GM12801 (cell line): ENCODE results near the gene CYP27B1.

ENCODE experiments used
- TF ChIP-seq, protein P1 (sequence below): IDR thresholded peaks from one replicate; pipeline ENCODE4 v1.5.1; 2011; ENCODE audit warnings: control low read depth; ENCODE audit not compliant: insufficient read length; ENCODE audit errors: extremely low read depth

Gene CYP27B1

GRCh38 chr12:57802607-57803006, 35.7 kb upstream of the CYP27B1 start:
- TF ChIP-seq, protein P1, sequence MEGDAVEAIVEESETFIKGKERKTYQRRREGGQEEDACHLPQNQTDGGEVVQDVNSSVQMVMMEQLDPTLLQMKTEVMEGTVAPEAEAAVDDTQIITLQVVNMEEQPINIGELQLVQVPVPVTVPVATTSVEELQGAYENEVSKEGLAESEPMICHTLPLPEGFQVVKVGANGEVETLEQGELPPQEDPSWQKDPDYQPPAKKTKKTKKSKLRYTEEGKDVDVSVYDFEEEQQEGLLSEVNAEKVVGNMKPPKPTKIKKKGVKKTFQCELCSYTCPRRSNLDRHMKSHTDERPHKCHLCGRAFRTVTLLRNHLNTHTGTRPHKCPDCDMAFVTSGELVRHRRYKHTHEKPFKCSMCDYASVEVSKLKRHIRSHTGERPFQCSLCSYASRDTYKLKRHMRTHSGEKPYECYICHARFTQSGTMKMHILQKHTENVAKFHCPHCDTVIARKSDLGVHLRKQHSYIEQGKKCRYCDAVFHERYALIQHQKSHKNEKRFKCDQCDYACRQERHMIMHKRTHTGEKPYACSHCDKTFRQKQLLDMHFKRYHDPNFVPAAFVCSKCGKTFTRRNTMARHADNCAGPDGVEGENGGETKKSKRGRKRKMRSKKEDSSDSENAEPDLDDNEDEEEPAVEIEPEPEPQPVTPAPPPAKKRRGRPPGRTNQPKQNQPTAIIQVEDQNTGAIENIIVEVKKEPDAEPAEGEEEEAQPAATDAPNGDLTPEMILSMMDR: no peak

DNA sequence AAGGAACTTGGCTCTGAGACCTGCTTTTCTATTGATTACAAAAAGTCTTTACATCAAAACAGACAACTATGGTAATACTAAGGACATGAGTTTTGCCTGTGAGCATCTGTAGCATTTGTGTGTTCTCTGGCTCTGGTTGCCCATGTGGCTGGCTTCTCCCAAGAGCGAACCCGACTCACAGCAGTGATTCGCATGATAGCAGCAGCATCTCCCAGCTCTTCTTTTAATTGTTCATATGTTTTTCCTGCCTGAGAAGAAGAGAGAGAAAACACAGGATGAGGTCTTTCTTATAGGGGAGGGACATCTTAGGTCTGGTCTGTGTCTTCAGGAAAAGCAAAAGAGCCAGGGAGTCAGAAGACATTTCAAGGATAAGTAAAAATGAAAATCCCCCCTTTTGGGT, 34.1 kb upstream of the CYP27B1 start:
- TF ChIP-seq, protein P1: no peak

GRCh38 chr12:57797933-57798332, 31.1 kb upstream of the CYP27B1 start:
- TF ChIP-seq, protein P1: no peak

DNA sequence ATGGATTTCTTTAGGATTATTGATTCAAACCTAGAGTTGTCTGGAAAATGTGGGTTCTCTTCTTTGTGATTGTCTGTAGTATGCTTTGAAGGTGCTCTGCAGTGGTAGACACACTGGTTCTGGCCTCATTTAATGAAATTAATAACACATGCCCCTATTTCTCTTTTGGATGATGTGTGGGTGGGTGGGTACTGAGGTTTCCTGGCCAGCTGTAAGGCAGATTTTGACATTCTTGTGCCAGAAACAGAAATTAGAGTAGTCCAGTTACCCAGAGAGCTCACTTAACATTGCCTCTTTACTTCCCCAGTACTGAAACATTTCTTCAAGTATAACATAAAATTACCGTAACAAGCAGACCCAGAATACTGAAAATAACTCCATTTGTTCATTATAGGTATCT, 30.1 kb upstream of the CYP27B1 start:
- TF ChIP-seq, protein P1: no peak

DNA sequence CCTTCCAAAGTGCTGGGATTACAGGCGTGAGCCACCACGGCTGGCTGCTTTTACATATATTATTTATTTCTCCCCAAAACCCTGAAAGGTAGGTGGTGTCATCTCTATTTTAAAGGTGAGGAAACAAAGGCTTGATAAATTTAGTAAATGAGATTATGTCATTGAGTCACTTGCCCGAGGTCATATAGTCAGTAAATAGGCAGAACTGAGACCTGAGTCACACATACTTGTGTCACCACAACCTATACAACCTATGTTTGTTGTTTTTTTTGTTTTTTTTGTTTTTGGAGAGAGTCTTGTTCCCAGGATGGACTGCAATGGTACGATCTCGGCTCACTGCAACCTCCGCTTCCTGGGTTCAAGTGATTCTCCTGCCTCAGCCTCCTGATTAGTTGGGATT, 28.5 kb upstream of the CYP27B1 start:
- TF ChIP-seq, protein P1: no peak

DNA sequence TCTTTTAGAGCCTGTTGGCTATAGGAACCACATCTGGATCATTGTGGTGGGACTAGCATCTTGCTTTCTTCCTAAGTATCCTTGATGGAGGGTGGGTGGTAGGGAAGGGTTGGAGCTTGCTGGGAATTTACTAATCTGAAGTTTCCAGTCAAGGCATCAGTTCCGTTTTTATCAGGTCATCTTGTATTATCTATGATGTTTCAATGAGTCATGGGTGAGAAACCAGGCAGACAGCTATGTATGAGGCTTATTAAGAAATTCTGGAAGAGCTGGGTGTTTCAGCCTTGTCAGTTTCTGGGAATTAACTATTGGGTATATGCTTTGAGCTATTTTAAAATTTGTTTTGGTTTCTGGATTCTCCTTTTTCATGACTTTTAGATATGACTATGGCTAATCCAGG, 27.0 kb upstream of the CYP27B1 start:
- TF ChIP-seq, protein P1: no peak

DNA sequence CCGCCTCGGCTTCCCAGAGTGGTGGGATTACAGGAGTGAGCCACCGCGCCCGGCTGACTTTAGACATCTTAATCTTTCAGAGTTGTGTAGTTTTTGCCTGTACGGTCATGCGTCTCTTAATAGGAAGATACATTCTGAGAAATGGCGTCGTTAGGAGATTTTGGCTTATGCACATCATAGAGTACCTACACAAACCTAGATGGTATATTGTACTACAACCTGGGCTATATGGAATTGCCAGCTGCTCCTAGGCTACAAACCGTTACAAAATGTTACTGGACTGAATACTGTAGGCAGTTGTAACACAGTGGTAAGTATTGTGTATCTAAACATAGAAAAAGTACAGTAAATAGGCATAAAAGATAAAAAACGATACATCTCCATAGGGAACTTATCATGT, 17.0 kb upstream of the CYP27B1 start:
- TF ChIP-seq, protein P1: no peak

- TF ChIP-seq, protein P1: no peak
Measured at GRCh38 chr12:57783466-57783801, 16.6 kb upstream of the CYP27B1 start.
